OCI-LY1 (cell line): ENCODE results near the gene MESD.

Experiments used
- H2AFZ ChIP-seq: fragments of 200-600 bp; sonication (generic), shearing (Covaris generic); 2 replicates; pipeline ENCODE4 v1.6.0; 2014; ENCODE audit warnings: antibody characterized with exemption, mild to moderate bottlenecking, low read length
- H3F3A ChIP-seq: fragments of 200-600 bp; sonication (generic), shearing (Covaris generic); 2 replicates; pipeline ENCODE4 v1.6.0; 2014; ENCODE audit warnings: mild to moderate bottlenecking, antibody characterized with exemption, low read length, moderate library complexity; ENCODE audit not compliant: insufficient read depth
- H3K27ac ChIP-seq: fragments of 200-600 bp; sonication (generic); 2 replicates; pipeline ENCODE4 v1.5.1; 2014; ENCODE audit warnings: low read length, mixed run types, mild to moderate bottlenecking, low read depth; ENCODE audit not compliant: poor library complexity, severe bottlenecking
- H3K27me3 ChIP-seq: fragments of 200-600 bp; sonication (generic); 2 replicates; pipeline ENCODE4 v1.6.0; 2014; ENCODE audit warnings: antibody characterized with exemption, mild to moderate bottlenecking, low read length, moderate library complexity; ENCODE audit not compliant: insufficient read depth
- H3K36me3 ChIP-seq: fragments of 200-600 bp; sonication (generic); 2 replicates; pipeline ENCODE4 v1.6.1; 2014; ENCODE audit warnings: mild to moderate bottlenecking, antibody characterized with exemption, low read length, moderate library complexity, mixed read lengths; ENCODE audit not compliant: insufficient read depth
- H3K4me1 ChIP-seq: fragments of 200-600 bp; sonication (generic); 2 replicates; pipeline ENCODE4 v1.5.1; 2014; ENCODE audit warnings: mild to moderate bottlenecking, low read length, moderate library complexity; ENCODE audit not compliant: insufficient read depth, severe bottlenecking
- H3K4me2 ChIP-seq: fragments of 200-600 bp; sonication (generic), shearing (Covaris generic); 2 replicates; pipeline ENCODE4 v1.6.1; 2014; ENCODE audit warnings: low read length
- H3K4me3 ChIP-seq: fragments of 200-600 bp; sonication (generic); 2 replicates; pipeline ENCODE4 v1.5.1; 2014; ENCODE audit warnings: low read length, low read depth, mild to moderate bottlenecking, mixed read lengths; ENCODE audit not compliant: poor library complexity, severe bottlenecking
- H3K79me2 ChIP-seq: fragments of 200-600 bp; shearing (Covaris generic); 2 replicates; pipeline ENCODE4 v1.6.1; 2016; ENCODE audit warnings: mixed run types, low read length, mixed read lengths; ENCODE audit not compliant: insufficient read depth
- H3K9ac ChIP-seq: fragments of 200-600 bp; sonication (generic), shearing (Covaris generic); 2 replicates; pipeline ENCODE4 v1.6.1; 2014; ENCODE audit warnings: mild to moderate bottlenecking, low read length, mixed read lengths
- H3K9me2 ChIP-seq: fragments of 200-600 bp; sonication (generic), shearing (Covaris generic); 2 replicates; pipeline ENCODE4 v1.6.1; 2014; ENCODE audit warnings: low read depth, mild to moderate bottlenecking, low read length, mixed read lengths
- H3K9me3 ChIP-seq: fragments of 200-600 bp; shearing (Covaris generic); 2 replicates; pipeline ENCODE4 v1.6.1; 2014; ENCODE audit warnings: low read length, mixed read lengths
- H4K20me1 ChIP-seq: fragments of 200-600 bp; sonication (generic), shearing (Covaris generic); 2 replicates; pipeline ENCODE4 v1.6.0; 2016; ENCODE audit warnings: mild to moderate bottlenecking, low read length; ENCODE audit not compliant: insufficient read depth
- CTCF ChIP-seq: fragments of 200-600 bp; sonication (generic), shearing (Covaris generic); IDR thresholded peaks from 2 replicates; pipeline ENCODE4 v1.5.1; 2017; ENCODE audit warnings: mild to moderate bottlenecking, antibody characterized with exemption, low read length, moderate library complexity, mixed read lengths
- EZH2 ChIP-seq: fragments of 200-600 bp; sonication (generic), shearing (Covaris generic); IDR thresholded peaks from 2 replicates; pipeline ENCODE4 v1.8.0; 2017; ENCODE audit warnings: borderline replicate concordance, mixed run types, mild to moderate bottlenecking, antibody characterized with exemption, low read length, moderate library complexity, mixed read lengths

MESD gene

GRCh38 chr15:81008312-81008711 is 18.7 kb upstream of the MESD start:
- Histone ChIP-seq H3K27ac (no peak overlapping the region), H3K9me3 (no peaks in the 10 kb centered on the region), H2AFZ (no peak overlapping the region), H3K4me1 (no peaks in the 10 kb centered on the region), H3K27me3 (no peaks in the 10 kb centered on the region), H3K9ac (no peak overlapping the region), H3F3A (no peaks in the 10 kb centered on the region), H3K4me3 (no peak overlapping the region), H4K20me1 (peaks cover 4% of the 10 kb centered on the region; the same call in 1 of the 2 replicates), H3K36me3 (peaks cover 13% of the 10 kb centered on the region), H3K9me2 (no peaks in the 10 kb centered on the region), H3K4me2 (no peak overlapping the region), H3K79me2 (no peaks in the 10 kb centered on the region)
- TF ChIP-seq CTCF (no peak), EZH2 (no peak)

- Histone ChIP-seq H3K9ac (no peak overlapping the region), H3K79me2 (no peaks in the 10 kb centered on the region), H3K9me2 (no peaks in the 10 kb centered on the region), H4K20me1 (peaks cover 4% of the 10 kb centered on the region; the same call in 1 of the 2 replicates), H3K27me3 (no peaks in the 10 kb centered on the region), H3F3A (no peaks in the 10 kb centered on the region), H3K9me3 (no peaks in the 10 kb centered on the region), H3K4me3 (no peak overlapping the region), H3K27ac (no peak overlapping the region), H3K4me2 (no peak overlapping the region), H2AFZ (no peak overlapping the region), H3K36me3 (peaks cover 20% of the 10 kb centered on the region), H3K4me1 (peaks cover 4% of the 10 kb centered on the region)
- no peak for TF ChIP-seq EZH2
- no peak for TF ChIP-seq CTCF
Measured at GRCh38 chr15:81007428-81008064, 17.9 kb upstream of the MESD start.

GRCh38 chr15:81006124-81006523 is 16.5 kb upstream of the MESD start:
- Histone ChIP-seq H3K36me3 (peaks cover 23% of the 10 kb centered on the region), H3K27ac (no peak overlapping the region), H3K27me3 (no peaks in the 10 kb centered on the region), H3K9me3 (no peaks in the 10 kb centered on the region), H3K4me3 (no peak overlapping the region), H3K4me1 (peaks cover 15% of the 10 kb centered on the region), H4K20me1 (peaks cover 4% of the 10 kb centered on the region; the same call in 1 of the 2 replicates), H3K9ac (no peak overlapping the region), H3K4me2 (no peak overlapping the region), H2AFZ (no peak overlapping the region), H3K9me2 (no peaks in the 10 kb centered on the region), H3K79me2 (no peaks in the 10 kb centered on the region), H3F3A (no peaks in the 10 kb centered on the region)
- TF ChIP-seq EZH2 (no peak), CTCF (no peak)
